ENCODE measurements around the gene DCXR.

DNA sequence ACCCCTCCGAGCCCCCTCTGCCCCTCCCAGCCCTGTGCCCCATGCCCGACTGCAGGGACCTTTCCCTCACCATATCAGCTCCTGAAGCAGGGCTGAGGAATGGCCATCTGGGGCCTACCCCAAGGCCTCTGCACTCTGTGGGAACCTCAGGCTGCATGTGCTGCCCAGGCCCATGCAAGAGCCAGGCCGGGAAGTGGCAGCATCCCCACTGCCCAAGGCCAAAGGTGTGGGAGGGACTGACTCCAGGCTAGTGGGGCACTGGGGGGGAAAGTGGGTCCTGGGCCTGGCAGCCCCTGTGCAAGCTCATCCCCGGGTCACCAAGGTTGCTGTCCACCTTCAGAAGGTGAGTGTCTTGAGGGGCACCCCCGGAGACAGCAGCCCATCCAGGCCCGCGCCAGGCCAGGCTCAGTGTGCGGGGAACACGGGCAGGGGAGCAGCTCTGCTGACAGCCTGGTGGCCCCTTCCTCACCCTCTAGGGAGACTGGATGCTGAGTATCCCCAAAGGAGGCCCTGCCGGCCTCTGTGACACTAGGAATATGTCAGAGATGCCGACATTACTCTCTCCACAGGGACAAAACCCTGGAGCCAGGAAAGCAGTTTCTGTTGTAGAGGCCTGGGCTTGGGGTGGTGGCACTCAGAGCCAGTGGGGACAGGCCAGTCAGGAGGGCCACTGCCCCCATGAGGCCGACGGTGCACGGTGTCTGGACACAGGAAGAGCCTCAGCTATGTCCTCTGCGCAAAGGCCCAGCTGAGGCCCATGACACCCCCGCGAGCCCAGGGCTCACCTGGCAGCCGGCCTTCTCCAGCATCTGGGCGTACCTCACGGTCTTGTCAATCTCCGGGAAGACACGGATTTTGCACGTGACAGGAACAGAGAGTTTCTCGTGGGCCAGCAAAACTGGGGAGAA lies 24.8 kb upstream of the DCXR start:
- TF ChIP-seq, protein P1, sequence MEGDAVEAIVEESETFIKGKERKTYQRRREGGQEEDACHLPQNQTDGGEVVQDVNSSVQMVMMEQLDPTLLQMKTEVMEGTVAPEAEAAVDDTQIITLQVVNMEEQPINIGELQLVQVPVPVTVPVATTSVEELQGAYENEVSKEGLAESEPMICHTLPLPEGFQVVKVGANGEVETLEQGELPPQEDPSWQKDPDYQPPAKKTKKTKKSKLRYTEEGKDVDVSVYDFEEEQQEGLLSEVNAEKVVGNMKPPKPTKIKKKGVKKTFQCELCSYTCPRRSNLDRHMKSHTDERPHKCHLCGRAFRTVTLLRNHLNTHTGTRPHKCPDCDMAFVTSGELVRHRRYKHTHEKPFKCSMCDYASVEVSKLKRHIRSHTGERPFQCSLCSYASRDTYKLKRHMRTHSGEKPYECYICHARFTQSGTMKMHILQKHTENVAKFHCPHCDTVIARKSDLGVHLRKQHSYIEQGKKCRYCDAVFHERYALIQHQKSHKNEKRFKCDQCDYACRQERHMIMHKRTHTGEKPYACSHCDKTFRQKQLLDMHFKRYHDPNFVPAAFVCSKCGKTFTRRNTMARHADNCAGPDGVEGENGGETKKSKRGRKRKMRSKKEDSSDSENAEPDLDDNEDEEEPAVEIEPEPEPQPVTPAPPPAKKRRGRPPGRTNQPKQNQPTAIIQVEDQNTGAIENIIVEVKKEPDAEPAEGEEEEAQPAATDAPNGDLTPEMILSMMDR (IDR thresholded peaks at IDR 0.05), result no peak
- no peak for TF ChIP-seq EZH2 (IDR thresholded peaks at IDR 0.05)

Data from neural progenitor cell (in vitro differentiated cells).